GM11168 (cell line): ENCODE measurements around the gene ADH1C.
"Not testable (repeated sequence)": the region's sequence is repeated elsewhere in the genome, so short reads cannot be mapped to it uniquely, and the experiment has no call there.

Source experiments
- in situ Hi-C: fragments of 300-500 bp; cut with MboI; formaldehyde crosslinking; loops from one replicate; pipeline ENCODE4 v1.12.0; 2022; ENCODE audit warnings: low sequenced_read_pairs; ENCODE audit not compliant: unreplicated experiment

The ADH1C gene

DNA sequence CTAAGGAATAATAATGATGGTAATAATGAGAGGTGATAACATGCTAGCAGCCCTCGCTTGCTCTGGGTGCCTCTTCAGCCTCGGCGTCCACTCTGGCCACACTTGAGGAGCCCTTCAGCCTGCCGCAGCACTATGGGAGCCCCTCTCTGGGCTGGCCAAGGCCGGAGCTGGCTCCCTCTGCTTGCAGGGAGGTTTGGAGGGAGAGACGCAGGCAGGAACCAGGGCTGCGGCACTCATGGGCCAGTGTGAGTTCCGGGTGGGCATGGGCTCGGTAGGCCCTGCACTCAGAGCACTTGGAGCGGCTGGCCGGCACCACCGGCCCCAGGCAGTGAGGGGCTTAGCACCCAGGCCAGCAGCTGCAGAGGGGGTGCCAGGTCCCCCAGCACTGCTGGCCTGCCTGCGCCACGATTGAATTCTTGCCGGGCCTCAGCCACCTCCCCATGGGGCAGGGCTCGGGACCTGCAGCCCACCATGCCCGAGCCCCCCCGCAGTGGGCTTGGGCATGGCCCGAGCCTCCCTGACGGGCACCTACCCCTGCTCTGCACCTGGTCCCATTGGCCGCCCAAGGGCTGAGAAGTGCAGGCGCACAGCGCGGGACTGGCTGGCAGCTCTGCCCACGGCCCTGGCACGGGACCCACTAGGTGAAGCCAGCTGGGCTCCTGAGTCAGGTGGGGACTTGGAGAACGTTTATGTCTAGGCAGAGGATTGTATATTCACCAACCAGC, 7.1 kb upstream of the ADH1C start:
- in situ Hi-C loops = no loop called here

DNA sequence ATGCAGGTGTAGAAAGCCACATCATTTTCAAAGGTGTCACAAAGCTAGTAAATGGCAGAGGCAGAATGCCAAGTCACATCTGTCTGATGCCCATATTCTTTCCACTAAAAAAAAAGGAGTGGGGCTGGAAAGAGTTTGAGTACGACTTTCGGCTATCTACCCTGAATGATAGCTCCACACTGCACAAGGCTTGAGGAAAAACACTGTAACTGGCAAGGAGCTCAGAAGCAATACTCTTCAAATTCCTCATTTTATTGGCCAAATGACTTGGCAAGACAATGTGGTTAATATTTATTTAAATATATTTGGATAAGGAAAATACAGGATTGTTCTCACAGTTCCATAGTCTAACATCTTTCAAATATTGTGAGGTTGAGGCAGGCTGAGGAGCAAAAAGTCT, 5.4 kb upstream of the ADH1C start:
- in situ Hi-C loops = no loop called here

- in situ Hi-C loops = no loop called here
Measured at GRCh38 chr4:99356992-99357391, 4.4 kb upstream of the ADH1C start.

GRCh38 chr4:99356149-99356548, 3.6 kb upstream of the ADH1C start:
- in situ Hi-C loops = not testable (repeated sequence)

GRCh38 chr4:99351487-99351886, 1.1 kb downstream of the ADH1C start:
- in situ Hi-C loops = no loop called here

DNA sequence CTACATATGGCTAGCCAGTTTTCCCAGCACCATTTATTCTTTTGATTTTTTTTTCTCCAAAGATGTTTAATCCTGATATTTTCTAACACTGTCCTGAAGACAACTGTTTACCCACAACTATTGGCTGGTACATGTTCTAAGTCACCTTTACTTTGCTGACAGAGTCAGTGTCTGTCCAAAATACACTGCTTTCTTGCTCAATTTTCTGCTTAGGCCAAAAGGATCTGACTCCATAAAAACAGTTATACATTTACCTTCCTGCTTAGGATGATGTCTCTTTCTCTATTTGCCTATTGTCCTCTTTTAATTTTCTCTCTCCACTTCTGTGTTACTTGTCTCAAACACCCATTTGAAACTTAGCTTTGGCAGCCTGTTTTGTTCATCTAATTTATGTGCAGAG, 3.2 kb downstream of the ADH1C start:
- in situ Hi-C loops = no loop called here

DNA sequence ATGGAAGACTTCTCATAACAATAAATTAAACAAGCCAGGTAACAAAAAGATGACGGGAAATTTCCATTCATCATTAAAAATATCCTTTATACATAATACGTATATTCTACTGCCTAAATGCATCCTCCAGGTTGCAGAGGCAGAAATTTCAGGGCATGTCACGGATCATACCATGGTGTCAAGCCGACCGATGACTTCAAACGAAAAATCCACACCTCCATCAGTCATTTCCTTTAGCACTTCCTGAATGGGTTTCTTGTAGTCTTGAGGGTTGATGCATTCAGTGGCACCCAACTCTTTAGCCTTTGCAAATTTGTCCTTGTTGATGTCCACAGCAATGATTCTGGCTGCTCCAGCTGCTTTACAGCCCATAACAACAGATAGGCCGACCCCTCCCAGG, 9.9 kb downstream of the ADH1C start:
- in situ Hi-C loops = not testable (repeated sequence)

DNA sequence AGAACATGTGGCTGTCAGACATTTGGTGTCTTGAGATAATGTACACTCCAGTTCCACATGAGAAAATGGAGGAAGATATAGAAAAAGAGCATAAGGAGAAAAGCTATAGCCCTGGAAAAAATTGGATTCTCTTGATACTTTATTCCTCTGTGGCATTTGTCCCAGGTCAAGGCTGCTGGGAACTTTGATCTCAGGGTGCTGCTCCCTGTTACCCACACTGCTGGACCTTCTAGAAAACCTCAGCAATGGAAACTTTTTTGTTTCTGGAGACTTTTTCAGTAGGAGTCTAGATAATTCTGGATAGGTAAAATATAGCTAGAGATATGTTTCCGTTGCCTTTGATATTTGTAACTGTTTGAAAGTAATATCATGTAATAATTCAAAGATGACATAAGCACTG, 11.1 kb downstream of the ADH1C start:
- in situ Hi-C loops = no loop called here

GRCh38 chr4:99339172-99339571, 13.4 kb downstream of the ADH1C start:
- in situ Hi-C loops = no loop called here

DNA sequence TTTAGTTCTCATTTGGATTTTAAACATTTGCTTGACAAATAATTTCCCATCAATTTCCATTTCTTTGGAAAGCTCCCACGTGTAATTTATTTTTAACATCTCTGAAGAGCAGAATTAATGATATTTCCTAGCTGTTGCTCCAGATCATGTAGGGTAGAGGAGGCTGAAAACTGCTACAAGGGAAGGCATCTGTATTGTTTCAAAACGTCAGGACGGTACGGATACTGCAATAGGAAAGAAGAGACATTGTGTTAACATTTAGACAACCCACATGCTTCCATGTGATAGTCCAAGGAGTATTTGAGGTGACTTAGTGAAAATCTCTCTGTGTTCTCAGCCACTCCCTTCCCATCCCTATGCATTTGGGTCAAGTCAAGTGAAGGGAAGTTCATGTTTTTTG, 16.0 kb downstream of the ADH1C start:
- in situ Hi-C loops = no loop called here

GRCh38 chr4:99334880-99335279, 17.7 kb downstream of the ADH1C start:
- in situ Hi-C loops = no loop called here

- in situ Hi-C loops = no loop called here
Measured at GRCh38 chr4:99330648-99331047, 21.9 kb downstream of the ADH1C start.

DNA sequence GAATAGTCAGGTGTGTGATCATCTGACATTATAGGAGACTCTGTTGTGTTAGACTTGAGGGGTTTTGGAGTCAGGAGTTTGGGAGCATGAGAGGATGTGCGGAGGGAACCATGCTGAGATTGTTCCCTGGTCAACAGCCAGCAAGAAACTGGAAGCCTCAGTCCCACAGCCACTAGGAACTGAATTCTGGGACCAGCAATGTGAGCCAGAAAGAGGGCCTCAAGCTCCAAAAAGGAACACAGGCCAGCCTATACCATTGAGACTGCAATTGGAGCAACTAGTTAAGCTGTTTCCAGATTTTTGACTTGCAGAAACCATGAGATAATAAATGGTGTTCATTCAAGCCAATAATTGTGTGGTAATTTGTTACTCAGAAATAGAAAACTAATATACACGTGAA, 22.7 kb downstream of the ADH1C start:
- in situ Hi-C loops = no loop called here

GRCh38 chr4:99324979-99325378, 27.6 kb downstream of the ADH1C start:
- in situ Hi-C loops = no loop called here

GRCh38 chr4:99324361-99324760, 28.2 kb downstream of the ADH1C start:
- in situ Hi-C loops = no loop called here

GRCh38 chr4:99323756-99324155, 28.8 kb downstream of the ADH1C start:
- in situ Hi-C loops = no loop called here

DNA sequence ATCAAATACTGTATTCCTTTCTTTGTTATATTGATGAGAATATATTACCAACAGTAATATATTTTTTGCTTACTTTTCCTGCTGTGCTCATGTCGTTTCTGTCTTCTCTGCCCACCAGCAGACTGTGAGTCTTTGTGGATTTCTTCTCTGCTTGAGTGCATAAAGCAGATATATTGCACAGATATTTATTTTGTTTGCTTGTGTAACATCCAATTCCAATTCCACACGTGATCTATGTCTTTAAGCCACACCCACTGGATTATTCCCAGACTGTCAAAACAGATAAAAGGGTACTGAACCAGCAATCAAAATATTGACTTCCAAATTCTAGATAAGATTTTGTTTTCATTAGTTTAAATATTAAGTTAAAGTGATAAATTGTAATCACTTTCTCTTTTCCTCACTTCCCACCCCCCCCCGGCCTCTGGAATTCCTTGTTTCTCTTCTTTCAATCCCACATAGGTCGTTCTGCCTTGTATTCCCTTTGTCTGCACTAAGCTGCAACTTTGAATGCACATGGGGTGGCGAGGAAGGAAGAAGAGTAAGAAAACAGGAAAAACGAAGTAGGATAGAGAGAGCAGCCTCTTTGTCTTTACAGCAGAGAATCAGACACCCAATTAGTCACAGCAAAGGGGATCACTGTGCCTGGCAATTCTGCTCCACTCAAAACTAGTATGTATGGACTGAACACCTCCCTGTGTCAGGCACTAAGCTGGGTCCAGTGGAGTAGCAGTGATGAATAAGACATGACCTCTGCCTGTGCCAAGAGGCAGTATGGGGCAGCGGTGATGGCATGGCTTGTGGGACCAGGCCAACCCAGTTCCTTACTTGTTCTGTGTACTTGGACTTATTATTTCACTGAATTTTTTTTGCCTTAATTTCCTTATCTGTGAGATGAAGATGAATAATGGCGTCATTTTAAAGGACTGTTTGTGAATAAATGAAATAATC, 31.0 kb downstream of the ADH1C start, which contains the start of gene ADH1B:
ADH1B (minus strand) TSS at position 161 of the 951 bp plus-strand sequence; CDS start at position 91, 70 bp downstream.
- in situ Hi-C loops = no loop called here

GRCh38 chr4:99317811-99318210, 34.7 kb downstream of the ADH1C start:
- in situ Hi-C loops = not testable (repeated sequence)

GRCh38 chr4:99317354-99317753, 35.2 kb downstream of the ADH1C start:
- in situ Hi-C loops = no loop called here

DNA sequence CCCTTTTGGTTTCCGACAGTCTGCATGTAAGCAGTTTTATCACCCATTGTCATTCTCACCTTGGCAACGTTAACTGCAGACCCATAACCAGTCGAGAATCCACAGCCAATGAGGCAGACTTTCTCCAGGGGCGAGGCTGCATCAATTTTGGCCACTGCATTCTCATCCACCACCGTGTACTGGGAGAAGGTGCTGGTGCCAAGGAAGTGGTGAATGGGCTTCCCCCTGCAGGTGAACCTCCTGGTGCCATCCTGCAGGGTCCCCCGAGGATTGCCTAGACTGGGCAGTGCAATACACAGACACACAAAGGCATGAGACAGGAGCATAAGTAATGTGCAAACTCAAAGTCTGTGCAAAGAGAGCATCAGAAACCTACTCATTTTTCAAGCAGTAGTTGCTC, 36.7 kb downstream of the ADH1C start:
- in situ Hi-C loops = no loop called here

- in situ Hi-C loops = no loop called here
Measured at GRCh38 chr4:99314211-99314610, 38.3 kb downstream of the ADH1C start.
